T-helper 1 cell treated with Interleukin-12 subunit alpha and Interleukin-12 subunit beta and Interleukin-4 antibody, amounts not matched to agents 30 ng/mL and 1 ng/mL, for 36 hours (primary cell): Measurements from ENCODE around the gene PTPRC. TPM values are rescaled to one million over a fixed set of nuclear protein-coding genes. Genes with fewer than 3 reads are reported as not detected.

Experiments
- intact Hi-C: fragments of 100-400 bp; cut with micrococcal nuclease; formaldehyde crosslinking; loops from one replicate; pipeline ENCODE4 v1.15.1; 2024
- total RNA-seq: library from RNA; stranded (reverse); gene quantifications from 2 replicates; pipeline ENCODE4 v1.2.3, GENCODE V29; 2022

PTPRC gene
- total RNA-seq, 1 donor from 2014 or later, result 762 TPM

- intact Hi-C loops, result no loop called here
Measured at GRCh38 chr1:198749279-198749678, 110.4 kb downstream of the PTPRC start.

DNA sequence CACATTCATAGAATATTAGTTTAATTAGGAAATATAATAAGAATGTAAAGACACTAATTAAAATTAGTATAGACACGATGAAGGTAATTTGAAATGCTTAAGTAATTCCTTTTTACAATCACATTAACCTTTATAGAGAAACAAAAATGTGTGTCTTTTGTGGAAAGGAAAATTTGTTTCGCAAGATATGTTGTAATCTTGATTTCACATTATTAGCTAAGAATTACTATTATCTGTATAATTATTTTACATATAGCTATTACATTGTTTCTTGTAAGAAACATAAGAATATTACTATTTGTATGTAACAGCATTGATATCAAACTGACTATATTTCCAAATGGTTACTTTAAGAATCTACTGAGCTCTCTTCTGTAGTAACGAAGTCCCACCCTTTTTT, 111.2 kb downstream of the PTPRC start:
- intact Hi-C loops, result no loop called here

DNA sequence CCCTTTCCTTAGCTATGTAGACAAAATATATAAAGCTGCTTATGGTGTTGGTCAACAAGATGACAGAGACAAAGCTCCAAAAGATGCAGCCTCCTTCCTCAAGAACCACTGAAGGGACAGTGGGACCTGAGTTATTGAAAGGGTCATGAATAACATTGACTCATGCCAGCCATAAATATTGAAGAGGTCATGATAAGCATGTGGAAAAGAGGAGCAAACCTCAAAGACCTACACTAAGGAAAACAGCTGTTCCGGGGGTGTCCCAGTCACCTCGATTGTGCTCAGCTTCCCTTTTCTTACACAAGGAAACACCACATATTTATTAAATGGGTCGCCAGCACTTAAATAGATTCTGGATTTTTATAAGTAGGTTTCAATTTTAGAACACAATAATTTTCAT, 112.9 kb downstream of the PTPRC start:
- intact Hi-C loops, result loop anchor here (2.0 kb wide), 1 partner anchor 17 kb away; no protein-coding TSS in a partner anchor

DNA sequence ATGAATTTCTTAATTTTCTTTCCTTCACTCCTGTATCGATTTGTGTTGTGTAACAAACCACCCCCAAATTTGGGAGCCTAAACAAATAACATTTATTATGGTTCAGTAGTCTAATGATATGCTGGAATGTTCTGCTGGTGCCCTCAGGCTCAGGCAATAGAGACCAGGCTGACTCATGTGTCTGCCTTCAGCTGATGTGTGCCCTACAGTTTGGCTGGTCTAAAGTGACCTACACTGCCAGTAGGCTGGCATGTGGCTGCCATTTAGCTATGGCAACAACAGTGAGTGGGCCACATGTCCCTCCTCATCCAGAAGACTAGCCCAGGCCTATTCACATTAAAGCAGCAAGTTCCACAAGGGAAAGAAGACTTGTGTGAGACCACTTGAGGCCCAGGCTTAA, 115.8 kb downstream of the PTPRC start:
- intact Hi-C loops, result loop anchor here (5.0 kb wide), 1 partner anchor 798 kb away; no protein-coding TSS in a partner anchor

DNA sequence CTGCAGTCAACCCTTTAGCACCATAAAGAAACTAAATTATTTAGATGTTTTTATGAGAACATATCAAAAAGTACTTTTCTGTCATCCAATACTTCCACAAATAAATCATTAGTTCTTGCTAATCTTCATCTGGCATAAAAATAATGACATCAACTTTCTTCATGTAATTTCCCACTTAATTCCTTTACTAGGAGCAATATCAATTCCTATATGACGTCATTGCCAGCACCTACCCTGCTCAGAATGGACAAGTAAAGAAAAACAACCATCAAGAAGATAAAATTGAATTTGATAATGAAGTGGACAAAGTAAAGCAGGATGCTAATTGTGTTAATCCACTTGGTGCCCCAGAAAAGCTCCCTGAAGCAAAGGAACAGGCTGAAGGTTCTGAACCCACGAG, 116.9 kb downstream of the PTPRC start:
- intact Hi-C loops, result loop anchor here (1.0 to 5.0 kb wide), 2 partner anchors 708 to 797 kb away; no protein-coding TSS in a partner anchor

GRCh38 chr1:198756470-198756869, 117.6 kb downstream of the PTPRC start:
- intact Hi-C loops, result loop anchor here (1.0 to 5.0 kb wide), 2 partner anchors 707 to 796 kb away; no protein-coding TSS in a partner anchor

GRCh38 chr1:198761859-198762616, 123.2 kb downstream of the PTPRC start:
- intact Hi-C loops, result loop anchor here (2.0 kb wide), 1 partner anchor 15 kb away; no protein-coding TSS in a partner anchor

DNA sequence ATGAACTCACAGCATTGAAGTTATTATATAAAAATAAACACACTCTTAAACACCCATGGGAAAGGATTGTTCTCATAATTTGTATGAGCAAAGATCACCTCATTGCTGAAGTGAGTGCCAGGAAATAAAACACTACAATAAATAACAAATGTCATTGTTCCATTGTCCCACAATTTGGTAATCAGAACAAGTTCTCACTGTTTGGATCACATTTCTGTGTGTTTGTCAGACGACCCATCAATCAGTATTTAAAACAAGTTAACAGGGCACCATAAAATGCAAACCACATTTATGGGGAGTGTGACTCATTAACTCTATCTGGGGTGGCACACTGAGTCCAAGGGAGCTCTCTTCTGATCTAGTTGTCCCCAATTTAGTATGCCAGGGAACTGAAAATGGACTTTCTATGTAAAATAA, 124.5 kb downstream of the PTPRC start:
- intact Hi-C loops, result loop anchor here (2.0 kb wide), 1 partner anchor 17 kb away; no protein-coding TSS in a partner anchor

DNA sequence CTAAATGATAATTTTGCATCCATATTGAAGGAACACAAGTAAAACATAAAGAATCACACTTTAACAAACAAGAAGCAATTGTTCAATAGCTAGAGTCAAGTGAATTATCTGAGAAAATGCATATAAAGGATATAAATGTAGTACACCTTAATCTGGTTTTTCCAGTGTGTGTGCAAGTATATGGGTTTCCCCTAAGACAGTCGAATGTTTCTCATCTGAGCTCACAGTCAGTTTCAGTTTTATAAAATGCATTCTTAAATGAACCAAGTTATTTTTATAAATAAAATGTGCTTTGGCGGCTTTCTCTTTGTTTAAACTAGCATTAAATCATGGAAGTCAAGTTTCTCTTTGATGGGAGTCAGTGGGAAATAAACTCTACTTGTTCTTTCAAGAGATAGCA, 125.9 kb downstream of the PTPRC start:
- intact Hi-C loops, result loop anchor here (5.0 kb wide), 1 partner anchor 173 kb away; no protein-coding TSS in a partner anchor

GRCh38 chr1:198765416-198765815, 126.6 kb downstream of the PTPRC start:
- intact Hi-C loops, result loop anchor here (5.0 kb wide), 1 partner anchor 172 kb away; no protein-coding TSS in a partner anchor

GRCh38 chr1:198771563-198772153, 132.8 kb downstream of the PTPRC start:
- intact Hi-C loops, result loop anchor here (1.0 to 2.0 kb wide), 6 partner anchors 269 to 781 kb away; no protein-coding TSS in a partner anchor

DNA sequence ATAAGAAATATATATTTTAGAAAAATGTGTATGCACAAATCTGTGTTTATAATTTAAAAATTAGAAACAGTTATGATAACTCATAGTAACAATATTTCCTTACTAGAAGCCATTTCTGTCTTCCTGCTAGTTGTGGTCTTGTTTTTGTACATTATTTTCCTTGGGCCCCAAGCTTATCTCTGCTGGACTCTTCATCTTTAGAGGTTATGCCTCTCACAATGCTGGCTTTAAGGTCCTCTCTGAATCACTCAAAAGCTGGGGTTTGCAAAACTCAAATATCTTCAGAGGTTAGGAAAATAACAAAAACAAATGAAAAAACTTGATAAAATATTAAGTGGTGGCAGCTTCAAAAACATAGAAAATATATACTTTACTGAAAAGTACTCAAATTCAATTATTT, 133.8 kb downstream of the PTPRC start:
- intact Hi-C loops, result loop anchor here (1.0 kb wide), 1 partner anchor 780 kb away; no protein-coding TSS in a partner anchor

GRCh38 chr1:198773030-198773429, 134.2 kb downstream of the PTPRC start:
- intact Hi-C loops, result no loop called here

GRCh38 chr1:198773523-198773922, 134.7 kb downstream of the PTPRC start:
- intact Hi-C loops, result no loop called here

DNA sequence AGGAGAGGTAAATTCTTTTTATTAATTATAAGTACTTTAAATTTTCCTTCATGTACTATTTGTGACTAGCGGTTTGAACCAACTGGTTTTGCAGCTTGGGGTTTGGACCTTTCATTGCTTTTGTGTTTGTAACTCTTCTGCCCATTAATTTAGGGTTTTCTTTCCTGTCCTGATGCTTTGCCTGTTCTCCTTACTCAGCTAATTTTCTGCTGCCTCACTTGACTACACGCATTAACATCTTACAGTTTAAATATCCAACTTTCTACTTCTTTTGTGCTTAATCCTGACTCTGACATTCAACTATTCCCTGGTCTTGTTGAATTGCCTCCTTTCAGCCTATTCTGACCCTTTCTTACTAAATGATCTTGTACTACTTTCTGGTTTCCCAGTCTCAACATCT, 135.6 kb downstream of the PTPRC start:
- intact Hi-C loops, result no loop called here

- intact Hi-C loops, result no loop called here
Measured at GRCh38 chr1:198775606-198776005, 136.8 kb downstream of the PTPRC start.

GRCh38 chr1:198776602-198777029, 137.8 kb downstream of the PTPRC start:
- intact Hi-C loops, result no loop called here

DNA sequence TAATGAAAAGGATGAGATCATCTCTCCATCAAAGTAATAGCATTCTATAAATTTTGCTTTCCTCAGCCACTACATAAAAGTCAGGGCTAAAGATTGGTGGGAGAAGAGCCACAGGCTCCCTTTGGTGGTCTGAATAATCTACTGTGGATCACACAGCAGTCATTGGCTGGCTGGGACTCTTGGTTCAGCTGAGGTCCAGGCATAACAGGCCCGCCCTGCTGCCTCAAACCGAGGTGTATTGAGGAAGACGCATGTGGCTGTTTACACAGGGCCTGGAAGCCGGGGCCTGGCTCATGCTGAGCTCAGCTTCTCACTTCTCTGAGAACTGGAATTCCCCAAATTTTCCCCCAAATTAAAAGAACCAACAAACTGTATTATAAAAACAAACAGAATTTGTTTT, 139.2 kb downstream of the PTPRC start:
- intact Hi-C loops, result no loop called here

DNA sequence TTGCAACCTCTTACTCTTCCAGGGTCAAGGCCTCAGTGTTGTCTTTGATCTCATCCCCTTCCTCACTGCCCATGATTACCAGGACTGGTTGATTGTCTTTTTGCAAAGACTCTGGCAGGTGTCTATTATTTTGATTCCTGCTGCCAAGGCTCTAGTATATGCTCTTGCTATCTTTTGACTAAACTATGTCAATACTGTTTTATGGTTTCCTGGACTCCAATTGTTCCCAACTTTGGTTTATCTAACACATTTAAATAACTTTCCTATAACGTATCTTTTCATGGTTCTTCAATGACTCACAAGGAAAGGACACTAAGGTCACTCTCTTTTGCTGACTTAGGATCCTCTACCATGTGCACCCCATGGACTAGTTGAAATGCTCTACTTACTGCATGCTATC, 141.5 kb downstream of the PTPRC start:
- intact Hi-C loops, result no loop called here

GRCh38 chr1:198788561-198789064, 149.8 kb downstream of the PTPRC start:
- intact Hi-C loops, result no loop called here

DNA sequence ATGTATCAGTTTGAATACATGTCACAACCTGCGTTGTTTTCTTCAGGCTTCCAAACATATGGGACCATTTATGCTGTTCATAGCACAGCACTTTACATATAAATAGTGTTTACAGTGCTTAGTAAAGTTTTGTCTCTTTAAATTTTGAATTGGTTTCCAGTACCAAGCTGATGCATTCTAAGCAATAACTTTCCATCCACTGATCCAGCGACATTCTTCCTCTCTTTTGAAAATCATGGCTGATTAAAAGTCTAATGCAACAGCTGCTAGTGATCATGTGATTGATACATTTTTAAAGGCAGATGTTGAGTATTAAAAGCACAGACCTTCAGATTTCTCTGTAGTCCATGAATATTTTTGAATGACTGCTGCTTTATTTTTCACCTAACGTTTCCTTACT, 154.9 kb downstream of the PTPRC start:
- intact Hi-C loops, result no loop called here

DNA sequence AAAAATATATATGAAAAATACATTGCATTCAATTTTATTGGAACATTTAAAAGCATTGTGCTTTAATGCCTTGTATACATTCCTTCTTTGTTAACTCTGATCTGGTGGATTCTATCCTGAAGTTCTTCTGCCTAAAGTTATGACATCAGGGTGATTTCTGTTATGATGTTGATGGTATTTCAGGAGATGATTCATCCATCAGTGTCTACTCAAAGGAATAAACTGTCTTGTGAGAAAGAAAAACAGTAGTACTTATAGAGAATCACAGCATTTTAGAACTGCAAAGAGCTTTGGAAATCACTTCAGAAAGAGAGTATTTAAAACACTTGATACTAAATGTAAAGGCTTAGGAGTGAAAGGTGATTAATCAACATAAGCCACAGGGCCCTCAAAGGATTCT, 155.7 kb downstream of the PTPRC start:
- intact Hi-C loops, result no loop called here
